HepG2 (cell line): ENCODE data around the gene PCDHGA1. TPM values are rescaled to one million over a fixed set of nuclear protein-coding genes. Genes with fewer than 3 reads are reported as not detected.

Source experiments
- ASH2L ChIP-seq: fragments of 300-600, 200-600 bp; sonication (generic); IDR thresholded peaks from 2 replicates; pipeline ENCODE4 v1.7.0; 2017; ENCODE audit warnings: low read depth, mild to moderate bottlenecking, moderate library complexity, mixed read lengths, low read length; ENCODE audit not compliant: insufficient read length
- BRCA1 ChIP-seq: sonication (generic); formaldehyde crosslinking; IDR thresholded peaks from 2 replicates; pipeline ENCODE4 v1.4.0; 2020; ENCODE audit warnings: missing genetic modification reagents
- JARID2 ChIP-seq: sonication (generic); formaldehyde crosslinking; IDR thresholded peaks from 2 replicates; pipeline ENCODE4 v1.8.1; 2023; ENCODE audit warnings: missing genetic modification reagents, inconsistent platforms; ENCODE audit not compliant: insufficient replicate concordance
- JDP2 ChIP-seq: sonication (generic); formaldehyde crosslinking; IDR thresholded peaks from 2 replicates; pipeline ENCODE4 v1.8.1; 2022; ENCODE audit warnings: missing genetic modification reagents, borderline replicate concordance
- KLF16 ChIP-seq, 2 experiments: sonication (generic) in 1 of 2; formaldehyde crosslinking in 1 of 2; IDR thresholded peaks; 2 replicates each; pipeline versions ENCODE4 v1.6.1 to v1.8.0; 2016 to 2023; ENCODE audit warnings: missing genetic modification reagents in 2 of 2, missing compliant biosample characterization in 1 of 2
- KLF6 ChIP-seq: IDR thresholded peaks from 2 replicates; pipeline ENCODE4 v1.8.0; 2016; ENCODE audit warnings: missing biosample characterization, missing genetic modification reagents
- MAFF ChIP-seq: IDR thresholded peaks from 2 replicates; pipeline ENCODE4 v1.6.1; 2011; ENCODE audit warnings: low read depth, low read length, improper control_type of control experiment
- NAIF1 ChIP-seq: sonication (generic); formaldehyde crosslinking; IDR thresholded peaks from 2 replicates; pipeline ENCODE4 v1.5.0; 2020; ENCODE audit warnings: mild to moderate bottlenecking, missing genetic modification reagents, borderline replicate concordance
- NR2F1 ChIP-seq, 2 experiments: fragments of 450-650 bp in 1 of 2; formaldehyde crosslinking in 1 of 2; IDR thresholded peaks; 2 replicates each; pipeline versions ENCODE4 v1.5.0 to v1.6.1; 2016 to 2020; ENCODE audit warnings: mild to moderate bottlenecking in 1 of 2, missing compliant biosample characterization in 1 of 2, missing genetic modification reagents in 1 of 2, moderate library complexity in 1 of 2
- PAX8 ChIP-seq: sonication (generic); formaldehyde crosslinking; IDR thresholded peaks from 2 replicates; pipeline ENCODE4 v1.8.0; 2022; ENCODE audit warnings: mild to moderate bottlenecking, missing genetic modification reagents, borderline replicate concordance
- PCBP1 ChIP-seq: fragments of 200-400 bp; formaldehyde crosslinking; IDR thresholded peaks from 2 replicates; pipeline ENCODE4 v1.6.1; 2017; ENCODE audit warnings: mild to moderate bottlenecking, low read depth, low read length, borderline replicate concordance
- PHF20 ChIP-seq: sonication (generic); formaldehyde crosslinking; IDR thresholded peaks from 2 replicates; pipeline ENCODE4 v1.5.0; 2020; ENCODE audit warnings: mild to moderate bottlenecking, missing genetic modification reagents
- RARG ChIP-seq: sonication (generic); formaldehyde crosslinking; IDR thresholded peaks from 2 replicates; pipeline ENCODE4 v1.4.0; 2020; ENCODE audit warnings: low read depth, mild to moderate bottlenecking, missing genetic modification reagents
- SP5 ChIP-seq: IDR thresholded peaks from 2 replicates; pipeline ENCODE4 v1.6.1; 2016; ENCODE audit warnings: low read depth, borderline replicate concordance
- ZMAT3 ChIP-seq: sonication (generic); formaldehyde crosslinking; conservative IDR thresholded peaks from 2 replicates; pipeline ENCODE4 v1.7.0; 2021; ENCODE audit warnings: missing genetic modification reagents
- ZNF619 ChIP-seq: sonication (generic); formaldehyde crosslinking; IDR thresholded peaks from 2 replicates; pipeline ENCODE4 v1.4.0; 2020; ENCODE audit warnings: mild to moderate bottlenecking, missing genetic modification reagents
- ZNF672 ChIP-seq: sonication (generic); formaldehyde crosslinking; IDR thresholded peaks from 2 replicates; pipeline ENCODE4 v1.8.1; 2022; ENCODE audit warnings: missing genetic modification reagents
- polyA plus RNA-seq, 8 experiments: library from polyadenylated mRNA; depleted of rRNA in 3 of 8; stranded (reverse) in 7 of 8; unstranded in 1 of 8; fragments of >200 nt; fragmentation: Illumina TruSeq in 4 of 8; extraction: Trizol in 4 of 8; gene quantifications; 2 replicates each; pipeline versions ENCODE4 v1.2.1 to v1.2.3, GENCODE V29; 2011 to 2016; ENCODE audit warnings: low read depth in 4 of 8, missing spikeins in 1 of 8, mixed read lengths in 1 of 8; ENCODE audit not compliant: insufficient read depth in 1 of 8
- total RNA-seq, 5 experiments: library from RNA; depleted of rRNA; stranded (reverse); fragments of >200 nt; fragmentation: Illumina TruSeq; extraction: Trizol; gene quantifications; 2 replicates each; pipeline ENCODE4 v1.2.3, GENCODE V29; 2016; ENCODE audit warnings: low read depth in 1 of 5
- TF ChIP-seq, protein P1 (sequence below): sonication (generic); formaldehyde crosslinking; IDR thresholded peaks from 2 replicates; pipeline ENCODE4 v1.5.0; 2020; ENCODE audit warnings: missing genetic modification reagents
- TF ChIP-seq, protein P2 (sequence below): sonication (generic); formaldehyde crosslinking; IDR thresholded peaks from 2 replicates; pipeline ENCODE4 v1.8.0; 2022; ENCODE audit warnings: mild to moderate bottlenecking, missing genetic modification reagents, moderate library complexity
- TF ChIP-seq, protein P3 (sequence below): sonication (generic); formaldehyde crosslinking; IDR thresholded peaks from 2 replicates; pipeline ENCODE4 v1.5.0; 2020; ENCODE audit warnings: mild to moderate bottlenecking, missing genetic modification reagents, borderline replicate concordance
- TF ChIP-seq, protein P4 (sequence below): sonication (generic); formaldehyde crosslinking; IDR thresholded peaks from 2 replicates; pipeline ENCODE4 v1.9.0; 2021; ENCODE audit warnings: missing genetic modification reagents, mild to moderate bottlenecking, borderline replicate concordance

PCDHGA1 gene
- total and polyA plus RNA-seq, 2 of the 13 experiments (the other 11 are each of a cell fraction or from before 2014, with no cell fraction given) = 0.31 to 0.40 TPM

DNA sequence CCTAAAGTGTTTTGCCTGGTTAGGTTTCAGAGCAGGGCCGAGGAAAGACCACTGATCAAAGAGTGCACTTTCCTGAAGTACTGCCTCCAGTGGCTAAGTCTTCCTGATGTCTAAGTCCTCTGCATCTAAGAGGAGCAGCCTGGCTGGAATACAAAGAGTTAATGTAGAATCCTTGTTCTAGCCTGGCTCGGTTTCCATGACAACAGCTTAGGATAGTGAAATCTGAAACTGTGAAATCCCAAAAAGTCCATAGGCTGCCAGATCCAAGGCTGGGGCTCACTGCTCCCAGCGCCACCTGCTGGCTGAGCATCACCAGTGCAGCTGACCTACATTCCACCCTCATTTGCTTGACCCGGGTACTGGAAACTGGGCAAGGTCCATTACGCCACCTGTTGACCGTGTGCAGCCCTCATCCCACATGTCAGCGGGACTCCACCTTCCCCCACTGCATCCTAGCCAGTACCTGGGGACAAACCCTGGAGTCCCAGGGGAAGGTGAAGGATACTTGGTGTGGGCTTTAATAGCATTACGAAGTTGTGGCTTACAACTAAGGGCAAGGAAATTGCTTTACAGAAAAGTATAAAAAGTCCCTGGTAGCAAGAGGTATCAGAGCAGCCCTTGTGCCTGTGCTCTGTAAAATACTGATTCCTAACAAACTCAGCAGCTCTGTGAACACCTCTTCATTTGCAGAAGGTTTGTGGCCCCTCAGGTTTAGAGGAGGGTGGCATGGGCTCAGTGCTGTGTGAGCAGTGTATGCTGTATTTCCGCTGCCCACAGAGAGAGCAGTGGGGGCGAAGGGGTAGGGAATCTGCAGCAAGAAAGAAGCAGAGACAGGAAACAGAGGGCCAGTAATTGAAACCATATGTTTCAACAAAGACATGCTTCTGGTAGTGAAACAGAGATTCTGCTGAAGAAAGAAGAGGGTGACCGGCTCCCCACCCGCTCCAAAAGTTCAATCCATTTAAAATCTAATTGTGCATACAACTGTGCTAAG, 194.6 kb downstream of the PCDHGA1 start (continued):
- TF ChIP-seq JDP2 = no peak
- no peak for TF ChIP-seq SP5 (CRISPR knock-in tag)
- TF ChIP-seq ZNF619 (CRISPR knock-in tag) = no peak
- TF ChIP-seq NAIF1 = no peak
- no peak for TF ChIP-seq PCBP1
- TF ChIP-seq KLF16 (CRISPR knock-in tag; IDR thresholded peaks at IDR 0.05) = no peak
- no peak for TF ChIP-seq ZMAT3 (CRISPR knock-in tag)
- TF ChIP-seq ZNF672 (CRISPR knock-in tag) = no peak
- TF ChIP-seq, protein P1, sequence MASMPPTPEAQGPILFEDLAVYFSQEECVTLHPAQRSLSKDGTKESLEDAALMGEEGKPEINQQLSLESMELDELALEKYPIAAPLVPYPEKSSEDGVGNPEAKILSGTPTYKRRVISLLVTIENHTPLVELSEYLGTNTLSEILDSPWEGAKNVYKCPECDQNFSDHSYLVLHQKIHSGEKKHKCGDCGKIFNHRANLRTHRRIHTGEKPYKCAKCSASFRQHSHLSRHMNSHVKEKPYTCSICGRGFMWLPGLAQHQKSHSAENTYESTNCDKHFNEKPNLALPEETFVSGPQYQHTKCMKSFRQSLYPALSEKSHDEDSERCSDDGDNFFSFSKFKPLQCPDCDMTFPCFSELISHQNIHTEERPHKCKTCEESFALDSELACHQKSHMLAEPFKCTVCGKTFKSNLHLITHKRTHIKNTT (CRISPR knock-in tag) = no peak
- TF ChIP-seq, protein P2, sequence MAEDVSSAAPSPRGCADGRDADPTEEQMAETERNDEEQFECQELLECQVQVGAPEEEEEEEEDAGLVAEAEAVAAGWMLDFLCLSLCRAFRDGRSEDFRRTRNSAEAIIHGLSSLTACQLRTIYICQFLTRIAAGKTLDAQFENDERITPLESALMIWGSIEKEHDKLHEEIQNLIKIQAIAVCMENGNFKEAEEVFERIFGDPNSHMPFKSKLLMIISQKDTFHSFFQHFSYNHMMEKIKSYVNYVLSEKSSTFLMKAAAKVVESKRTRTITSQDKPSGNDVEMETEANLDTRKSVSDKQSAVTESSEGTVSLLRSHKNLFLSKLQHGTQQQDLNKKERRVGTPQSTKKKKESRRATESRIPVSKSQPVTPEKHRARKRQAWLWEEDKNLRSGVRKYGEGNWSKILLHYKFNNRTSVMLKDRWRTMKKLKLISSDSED (CRISPR knock-in tag) = no peak
- no peak for TF ChIP-seq PHF20 (CRISPR knock-in tag)
- no peak for TF ChIP-seq BRCA1 (CRISPR knock-in tag)
- no peak for TF ChIP-seq KLF6 (CRISPR knock-in tag)
- TF ChIP-seq NR2F1 (CRISPR knock-in tag; IDR thresholded peaks at IDR 0.05) = peak; percentile 41 to 46; a peak in 2 of 4 replicates
- TF ChIP-seq, protein P3, sequence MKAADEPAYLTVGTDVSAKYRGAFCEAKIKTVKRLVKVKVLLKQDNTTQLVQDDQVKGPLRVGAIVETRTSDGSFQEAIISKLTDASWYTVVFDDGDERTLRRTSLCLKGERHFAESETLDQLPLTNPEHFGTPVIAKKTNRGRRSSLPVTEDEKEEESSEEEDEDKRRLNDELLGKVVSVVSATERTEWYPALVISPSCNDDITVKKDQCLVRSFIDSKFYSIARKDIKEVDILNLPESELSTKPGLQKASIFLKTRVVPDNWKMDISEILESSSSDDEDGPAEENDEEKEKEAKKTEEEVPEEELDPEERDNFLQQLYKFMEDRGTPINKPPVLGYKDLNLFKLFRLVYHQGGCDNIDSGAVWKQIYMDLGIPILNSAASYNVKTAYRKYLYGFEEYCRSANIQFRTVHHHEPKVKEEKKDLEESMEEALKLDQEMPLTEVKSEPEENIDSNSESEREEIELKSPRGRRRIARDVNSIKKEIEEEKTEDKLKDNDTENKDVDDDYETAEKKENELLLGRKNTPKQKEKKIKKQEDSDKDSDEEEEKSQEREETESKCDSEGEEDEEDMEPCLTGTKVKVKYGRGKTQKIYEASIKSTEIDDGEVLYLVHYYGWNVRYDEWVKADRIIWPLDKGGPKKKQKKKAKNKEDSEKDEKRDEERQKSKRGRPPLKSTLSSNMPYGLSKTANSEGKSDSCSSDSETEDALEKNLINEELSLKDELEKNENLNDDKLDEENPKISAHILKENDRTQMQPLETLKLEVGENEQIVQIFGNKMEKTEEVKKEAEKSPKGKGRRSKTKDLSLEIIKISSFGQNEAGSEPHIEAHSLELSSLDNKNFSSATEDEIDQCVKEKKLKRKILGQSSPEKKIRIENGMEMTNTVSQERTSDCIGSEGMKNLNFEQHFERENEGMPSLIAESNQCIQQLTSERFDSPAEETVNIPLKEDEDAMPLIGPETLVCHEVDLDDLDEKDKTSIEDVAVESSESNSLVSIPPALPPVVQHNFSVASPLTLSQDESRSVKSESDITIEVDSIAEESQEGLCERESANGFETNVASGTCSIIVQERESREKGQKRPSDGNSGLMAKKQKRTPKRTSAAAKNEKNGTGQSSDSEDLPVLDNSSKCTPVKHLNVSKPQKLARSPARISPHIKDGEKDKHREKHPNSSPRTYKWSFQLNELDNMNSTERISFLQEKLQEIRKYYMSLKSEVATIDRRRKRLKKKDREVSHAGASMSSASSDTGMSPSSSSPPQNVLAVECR (CRISPR knock-in tag) = peak; percentile 50; the same call in 1 of the 2 replicates
- TF ChIP-seq MAFF = no peak
- TF ChIP-seq ASH2L = peak; percentile 40
- TF ChIP-seq RARG (CRISPR knock-in tag) = no peak
- TF ChIP-seq JARID2 (CRISPR knock-in tag) = no peak
- TF ChIP-seq PAX8 (CRISPR knock-in tag) = no peak
- TF ChIP-seq, protein P4, sequence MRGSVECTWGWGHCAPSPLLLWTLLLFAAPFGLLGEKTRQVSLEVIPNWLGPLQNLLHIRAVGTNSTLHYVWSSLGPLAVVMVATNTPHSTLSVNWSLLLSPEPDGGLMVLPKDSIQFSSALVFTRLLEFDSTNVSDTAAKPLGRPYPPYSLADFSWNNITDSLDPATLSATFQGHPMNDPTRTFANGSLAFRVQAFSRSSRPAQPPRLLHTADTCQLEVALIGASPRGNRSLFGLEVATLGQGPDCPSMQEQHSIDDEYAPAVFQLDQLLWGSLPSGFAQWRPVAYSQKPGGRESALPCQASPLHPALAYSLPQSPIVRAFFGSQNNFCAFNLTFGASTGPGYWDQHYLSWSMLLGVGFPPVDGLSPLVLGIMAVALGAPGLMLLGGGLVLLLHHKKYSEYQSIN (CRISPR knock-in tag) = no peak
